GM08714 (cell line): ENCODE results near the gene UGT1A7.

Experiments
- H3K4me3 ChIP-seq: fragments of 200-500 bp; sonication (Bioruptor generic); 2 replicates; pipeline ENCODE4 v1.5.1; 2014; ENCODE audit warnings: mild to moderate bottlenecking, low read length, inconsistent platforms
- ZNF274 ChIP-seq: IDR thresholded peaks from 2 replicates; pipeline ENCODE4 v1.6.1; 2012; ENCODE audit warnings: mild to moderate bottlenecking, low read depth, low read length

Gene UGT1A7

DNA sequence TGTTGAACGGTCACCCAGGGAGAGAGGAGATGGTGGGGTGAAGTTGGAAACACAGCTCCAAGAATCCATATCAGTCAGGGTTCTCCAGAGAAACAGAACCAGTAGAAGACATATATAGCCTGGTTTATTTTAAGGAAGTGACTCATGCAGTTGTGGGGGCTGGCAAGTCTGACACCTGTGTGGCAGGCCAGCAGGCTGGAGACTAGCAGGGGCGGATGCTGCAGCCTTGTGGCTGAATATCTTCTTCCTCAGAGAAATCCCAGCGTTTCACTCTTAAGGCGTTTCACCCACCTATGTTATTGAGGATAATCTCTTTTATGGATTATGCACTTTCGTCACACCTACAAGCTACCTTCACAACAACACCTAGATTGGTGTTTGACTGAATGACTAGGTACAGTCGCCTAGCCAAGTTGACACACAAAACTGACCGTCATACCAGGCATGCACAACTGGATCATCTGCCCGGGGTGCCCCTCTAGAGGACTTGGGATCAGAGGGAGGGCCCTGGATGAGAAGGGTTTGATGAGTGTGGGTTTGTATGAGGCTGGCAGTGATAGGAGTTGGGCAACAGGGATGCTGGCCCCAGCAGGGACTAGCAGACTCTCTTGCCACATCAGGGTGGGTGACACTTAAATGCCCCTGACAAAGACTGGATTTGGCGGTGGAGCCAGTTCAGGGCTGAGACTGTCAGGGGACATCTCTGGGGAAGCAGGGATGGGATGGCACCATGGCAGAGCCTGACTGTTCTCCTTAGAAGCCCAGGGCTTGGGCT lies 119.8 kb downstream of the UGT1A7 start:
- TF ChIP-seq ZNF274, result no peak
- H3K4me3 ChIP-seq, result no peak overlapping the region

DNA sequence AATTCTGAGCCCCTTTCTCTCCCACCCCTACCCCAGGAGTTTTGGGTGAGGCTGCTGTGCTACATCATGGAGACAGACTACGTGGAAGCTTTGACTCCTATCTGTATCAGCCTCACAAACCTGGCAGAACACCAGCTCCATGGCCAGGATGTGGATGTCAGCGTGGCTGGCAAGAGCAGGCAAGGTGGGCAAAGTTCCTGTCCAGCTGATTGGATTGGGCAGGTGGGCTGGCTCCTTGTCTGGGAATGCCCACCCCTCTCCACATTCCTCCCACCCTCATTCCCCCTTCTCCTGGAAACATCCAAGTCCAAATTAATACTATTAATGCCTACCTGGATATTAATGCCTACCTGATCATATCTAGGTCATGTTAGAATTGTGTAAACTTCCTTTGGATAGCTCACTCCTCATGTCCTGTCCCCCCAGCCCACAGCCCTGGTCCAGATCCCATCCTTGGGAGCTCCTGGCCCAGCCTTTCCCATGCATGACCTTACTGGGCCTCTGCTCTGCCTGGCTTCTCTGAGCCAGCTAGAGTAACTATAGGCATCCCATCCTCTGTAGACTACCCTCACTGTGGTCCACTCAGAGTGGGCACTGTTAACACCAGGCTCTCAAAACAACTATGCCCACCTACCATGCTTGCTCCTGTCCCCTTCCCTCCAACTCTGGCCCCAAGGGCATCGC lies 120.6 kb downstream of the UGT1A7 start:
- no peak for TF ChIP-seq ZNF274
- H3K4me3 ChIP-seq, result no peak overlapping the region

DNA sequence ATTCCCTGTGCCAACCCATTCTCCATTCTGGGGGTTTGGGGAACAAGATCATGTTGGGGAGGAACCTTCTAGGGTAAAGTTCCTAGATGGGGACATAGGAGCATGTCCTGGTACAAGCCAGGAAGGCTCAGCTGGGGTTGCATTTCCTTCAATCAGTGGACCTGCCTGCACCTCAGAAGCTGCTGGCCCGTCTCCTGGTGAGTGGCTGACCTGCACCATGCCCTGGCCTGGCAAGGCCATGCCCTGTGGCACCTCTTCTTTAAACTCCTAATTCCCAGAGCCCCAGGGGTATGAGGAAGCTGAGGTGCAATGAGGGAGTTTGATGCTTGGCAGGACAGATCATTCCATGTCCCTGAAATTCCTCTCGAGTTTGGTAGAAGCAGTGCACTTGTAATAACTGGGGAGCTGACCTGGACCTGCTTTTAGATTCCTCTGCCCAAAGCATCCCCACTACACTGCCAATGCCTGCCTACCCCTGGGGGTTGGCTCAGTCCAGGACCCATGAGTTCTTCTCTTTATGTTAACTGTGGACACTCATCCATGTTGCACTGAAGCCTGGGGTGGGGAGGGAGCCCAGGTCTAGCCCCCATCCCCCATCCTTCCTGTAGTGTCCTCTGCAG lies 121.7 kb downstream of the UGT1A7 start:
- no peak overlapping the region for H3K4me3 ChIP-seq
- no peak for TF ChIP-seq ZNF274

DNA sequence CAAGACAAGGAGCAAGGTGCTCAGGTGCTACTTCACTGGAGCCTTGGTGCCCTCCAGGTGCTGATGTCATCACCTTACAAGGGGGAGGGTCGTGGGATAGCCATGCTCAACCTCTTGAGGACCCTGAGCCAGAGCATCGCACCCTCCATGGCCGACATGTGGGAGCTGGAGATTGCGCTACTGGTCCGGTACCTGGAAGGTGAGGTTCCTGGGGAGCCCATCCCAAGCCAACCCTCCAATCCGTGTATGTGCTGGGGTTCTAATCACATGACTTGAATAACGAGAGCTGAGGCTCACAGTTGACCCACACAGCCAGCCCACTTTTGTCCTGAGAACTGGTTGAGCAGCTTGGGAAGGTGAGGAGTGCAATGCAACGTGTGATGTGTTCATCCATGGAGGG lies 122.3 kb downstream of the UGT1A7 start:
- TF ChIP-seq ZNF274, result no peak

DNA sequence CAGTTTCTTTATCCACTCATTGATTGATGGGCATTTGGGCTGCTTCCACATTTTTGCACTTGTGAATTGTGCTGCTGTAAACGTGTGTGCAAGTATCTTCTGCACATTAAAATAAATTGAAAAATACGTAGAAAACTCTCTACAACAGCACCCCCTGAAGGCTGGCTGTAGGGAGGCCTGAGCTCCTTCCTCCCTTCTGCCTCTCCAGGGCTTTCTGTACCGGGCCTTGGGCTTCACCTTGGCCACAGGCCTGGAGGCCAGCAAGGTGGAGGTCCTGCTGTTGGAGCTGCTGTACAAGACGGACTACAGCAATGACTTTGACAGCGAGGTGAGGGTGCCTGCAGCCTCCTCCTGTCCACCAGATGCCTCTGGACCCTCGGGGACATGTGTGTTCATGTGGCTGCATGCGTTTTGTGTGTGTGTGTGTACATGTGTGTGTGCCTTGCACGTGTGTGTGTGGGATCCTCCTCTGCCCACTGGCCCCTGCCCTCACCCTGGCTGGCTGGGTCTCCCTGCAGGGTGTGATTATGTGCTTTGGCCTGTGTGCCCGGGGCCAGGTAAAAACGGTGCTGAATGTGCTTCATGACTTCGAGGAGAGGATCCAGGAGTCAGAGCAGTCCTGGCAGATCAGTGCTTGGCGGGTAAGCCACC lies 125.6 kb downstream of the UGT1A7 start:
- no peak for TF ChIP-seq ZNF274
- H3K4me3 ChIP-seq, result no peak overlapping the region

More for the DNA sequence above, 122.3 kb downstream of the UGT1A7 start:
- H3K4me3 ChIP-seq, result no peak overlapping the region

DNA sequence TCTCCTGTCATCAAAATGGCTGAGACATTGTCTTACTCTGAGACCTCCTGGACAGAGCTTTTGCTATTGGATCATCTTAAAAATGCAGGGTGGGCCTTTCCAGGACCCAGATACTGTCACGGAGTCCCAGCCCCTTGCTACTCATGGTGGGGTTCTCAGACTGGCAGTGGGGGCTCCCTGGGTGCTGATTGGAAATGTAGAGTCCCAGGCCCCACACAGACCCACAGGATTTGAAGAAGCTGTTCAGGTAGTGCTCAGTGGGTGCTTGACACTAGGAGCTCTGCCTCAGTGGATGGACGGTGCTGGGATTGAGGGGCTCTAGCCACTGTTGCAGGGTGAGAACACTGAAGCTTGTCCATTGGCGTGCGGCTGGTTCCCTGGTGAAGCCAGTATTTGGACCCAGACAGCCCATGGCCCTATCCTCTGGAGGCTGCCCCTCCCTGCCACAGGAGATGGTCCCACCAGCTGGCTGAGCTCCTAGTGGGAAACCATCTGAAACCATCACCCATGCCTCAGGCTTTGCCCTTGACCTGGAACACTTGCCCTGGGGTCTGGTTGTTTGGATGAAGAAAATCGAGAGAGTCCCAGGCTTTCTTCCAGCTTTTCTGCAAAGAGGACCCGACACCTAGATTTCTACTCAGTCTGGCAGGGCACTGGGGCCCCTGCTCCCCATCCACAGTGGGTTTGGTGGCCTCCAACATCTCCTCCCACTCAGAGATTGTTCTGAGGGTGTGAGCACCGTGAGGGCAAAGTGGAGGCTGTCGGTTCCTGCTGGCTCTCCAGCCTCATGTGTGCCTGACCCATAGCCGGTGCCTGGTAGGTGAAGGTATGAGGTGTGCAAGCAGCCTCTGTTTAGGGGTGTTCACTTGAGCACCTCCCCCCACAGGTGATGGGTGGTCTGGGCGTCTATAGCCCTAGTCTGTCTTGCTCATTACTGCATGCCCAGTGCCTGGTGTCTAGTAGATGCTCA lies 126.5 kb downstream of the UGT1A7 start:
- no peak for TF ChIP-seq ZNF274
- no peak overlapping the region for H3K4me3 ChIP-seq

DNA sequence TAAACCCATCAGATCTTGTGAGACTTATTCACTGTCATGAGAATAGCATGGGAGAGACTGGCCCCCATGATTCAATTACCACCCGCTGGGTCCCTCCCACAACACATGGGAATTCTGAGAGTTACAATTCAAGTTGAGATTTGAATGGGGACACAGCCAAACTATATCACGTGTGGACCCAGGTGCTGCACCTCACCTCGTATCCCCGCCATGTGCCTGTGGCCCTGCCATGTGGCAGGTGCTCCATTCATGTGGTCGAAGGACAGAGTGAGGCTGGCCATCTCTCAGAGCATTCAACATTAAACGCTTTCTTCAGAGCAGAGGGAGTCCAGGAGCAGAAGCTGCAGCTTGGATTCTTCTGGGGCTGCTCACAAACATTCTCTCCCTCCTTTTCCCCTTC lies 128.7 kb downstream of the UGT1A7 start:
- no peak for TF ChIP-seq ZNF274

DNA sequence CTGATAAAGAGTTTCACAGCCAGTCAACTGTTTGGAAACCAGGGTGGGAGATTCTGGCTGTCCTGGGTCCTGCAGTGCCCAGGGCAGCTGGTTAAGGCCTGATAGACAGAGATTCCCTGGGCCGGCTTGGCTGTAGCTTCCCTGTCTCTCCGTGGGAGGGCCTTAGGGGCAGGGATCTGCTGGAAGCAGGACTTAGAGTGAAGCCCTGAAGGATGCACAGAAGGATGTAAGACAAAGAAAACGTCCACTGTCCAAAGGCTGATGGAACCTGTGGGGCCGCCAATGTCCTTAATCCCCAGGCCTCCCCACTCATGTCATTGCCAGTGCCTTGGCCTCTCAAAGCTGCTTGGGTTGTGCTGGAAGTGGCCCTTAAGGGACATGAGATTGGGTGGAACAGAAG lies 129.4 kb downstream of the UGT1A7 start:
- no peak for TF ChIP-seq ZNF274
- H3K4me3 ChIP-seq, result no peak overlapping the region

More for the DNA sequence above, 128.7 kb downstream of the UGT1A7 start:
- H3K4me3 ChIP-seq, result no peak overlapping the region

DNA sequence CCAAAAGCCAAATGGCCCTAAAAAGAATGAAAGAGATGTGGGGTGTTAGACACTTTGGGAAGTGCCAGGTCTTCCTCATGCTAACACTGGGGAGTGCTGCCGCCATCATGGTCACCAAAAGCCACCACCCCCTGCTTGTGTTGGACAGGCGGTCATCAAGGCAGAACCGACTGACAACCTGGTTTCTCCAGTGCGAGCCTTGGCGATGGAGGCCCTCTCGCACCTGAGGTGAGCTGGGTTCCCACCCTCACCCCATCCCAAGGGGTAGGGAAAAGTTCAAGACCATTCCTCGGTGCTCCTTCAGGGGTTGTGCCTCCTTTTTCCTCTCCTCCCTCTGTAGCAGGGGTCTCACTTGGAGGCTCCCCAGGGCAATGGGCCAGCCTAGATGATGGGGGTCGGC lies 130.0 kb downstream of the UGT1A7 start:
- no peak overlapping the region for H3K4me3 ChIP-seq
- TF ChIP-seq ZNF274, result no peak

DNA sequence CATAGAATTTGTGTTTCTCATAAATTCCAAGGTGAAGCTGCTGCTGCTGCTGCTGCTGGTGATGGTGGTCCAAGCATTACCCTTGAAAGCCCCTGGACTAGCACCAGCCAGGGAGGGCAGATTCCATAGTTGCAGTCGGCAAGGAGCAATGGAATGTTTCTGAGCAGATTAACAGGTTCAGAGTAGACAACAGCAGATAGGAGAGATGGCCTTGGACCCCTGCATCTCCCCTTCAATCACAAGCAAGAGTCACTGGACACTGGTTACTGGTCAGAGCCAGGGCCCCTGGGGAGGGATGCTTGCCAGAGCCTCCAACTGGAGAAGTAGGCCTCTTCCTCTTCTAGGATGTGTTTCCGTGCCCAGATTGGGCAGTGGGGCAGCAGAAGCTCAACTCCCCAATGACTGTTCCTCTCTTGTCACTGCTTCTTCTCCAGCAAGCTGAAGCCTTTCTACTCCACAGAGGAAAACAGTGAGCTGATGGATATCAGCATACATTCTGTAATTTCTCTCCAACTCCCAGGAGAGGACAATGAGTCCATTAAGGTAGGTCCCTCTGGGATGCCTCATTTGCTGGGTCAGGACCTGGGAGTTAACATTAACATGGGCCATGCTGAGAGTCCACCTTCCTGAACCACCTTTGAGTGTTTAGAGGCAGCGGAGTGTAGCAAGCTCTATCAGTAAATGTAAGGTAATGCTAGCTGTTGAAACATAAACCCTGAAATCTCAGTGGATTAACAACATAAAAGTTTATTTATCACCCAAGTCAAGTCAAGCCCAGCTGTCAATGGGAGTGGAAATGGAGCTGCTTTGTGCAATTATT lies 131.7 kb downstream of the UGT1A7 start:
- H3K4me3 ChIP-seq, result no peak overlapping the region
- no peak for TF ChIP-seq ZNF274

DNA sequence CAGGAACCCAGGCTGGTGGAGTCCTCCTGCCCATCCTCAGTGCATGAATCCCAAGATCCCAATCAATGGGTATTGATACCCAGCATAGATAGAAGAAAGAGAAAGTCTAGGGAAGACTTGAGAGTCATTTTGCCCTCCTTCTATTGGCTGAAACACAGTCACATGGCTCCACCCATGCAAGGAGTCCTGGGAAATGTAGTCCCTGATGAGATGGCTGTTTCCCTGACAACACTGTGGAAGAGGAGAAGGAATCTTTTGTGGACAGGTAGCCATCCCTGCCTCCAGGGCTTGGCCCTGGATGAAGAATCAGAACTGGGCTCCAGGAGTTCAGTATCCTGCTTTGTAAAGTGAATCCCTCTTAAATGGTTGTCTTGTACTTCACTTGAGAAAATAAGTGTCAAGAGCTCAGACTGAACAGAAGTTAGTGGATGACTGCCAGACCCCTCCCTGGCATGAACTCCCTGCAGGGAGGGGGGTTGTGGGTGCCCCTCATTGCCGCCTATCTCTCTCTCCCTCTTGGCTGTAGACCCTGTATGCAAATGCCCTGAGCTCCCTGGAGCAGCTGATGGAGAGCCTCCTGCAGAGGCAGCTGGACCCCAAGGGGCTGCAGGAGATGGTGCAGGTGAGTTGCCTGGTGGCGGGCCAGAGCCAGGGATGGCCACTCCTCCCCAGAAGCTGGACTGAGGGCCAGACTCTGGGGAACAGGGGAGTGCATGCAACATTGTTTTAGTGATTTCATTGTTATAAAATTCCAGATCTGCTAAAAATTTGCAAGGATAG lies 132.5 kb downstream of the UGT1A7 start:
- no peak for TF ChIP-seq ZNF274
- H3K4me3 ChIP-seq, result no peak overlapping the region

DNA sequence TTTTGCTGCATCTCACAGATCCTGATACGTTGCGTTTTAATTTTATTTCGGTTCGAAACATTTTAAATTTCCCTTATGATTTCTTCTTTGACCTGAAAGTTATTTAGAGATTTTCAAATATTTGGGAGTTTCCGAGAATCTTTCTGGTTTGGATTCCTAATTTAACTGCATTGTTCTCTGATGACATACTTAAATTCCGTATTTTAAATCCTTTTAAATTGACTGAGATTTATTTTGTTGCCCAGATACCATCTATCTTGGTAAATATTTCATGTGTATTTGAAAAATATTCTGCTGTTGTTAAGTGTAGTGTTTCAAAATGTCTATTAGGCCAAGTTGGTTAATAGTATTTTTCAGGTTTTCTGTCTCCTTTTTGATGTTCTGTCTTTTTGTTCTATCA lies 134.2 kb downstream of the UGT1A7 start:
- no peak for TF ChIP-seq ZNF274

DNA sequence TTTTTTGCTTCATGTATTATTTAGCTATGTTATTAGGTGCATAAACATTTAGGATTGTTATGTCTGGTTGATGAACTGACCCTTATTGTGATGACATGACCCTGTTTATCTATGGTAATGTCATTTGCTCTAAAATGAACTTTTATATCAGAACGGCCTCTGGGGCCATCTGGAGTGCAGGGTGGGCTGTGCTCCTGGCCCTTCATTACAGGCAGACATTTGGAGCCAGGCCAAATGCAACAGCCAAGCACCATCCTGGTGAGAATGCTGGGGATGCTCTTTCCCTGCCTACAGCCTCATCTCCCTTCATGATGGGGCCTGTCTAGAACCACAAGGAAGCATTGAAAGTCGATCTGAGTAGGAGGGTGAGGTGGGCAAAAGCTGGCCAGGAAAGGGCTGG lies 134.6 kb downstream of the UGT1A7 start:
- H3K4me3 ChIP-seq, result no peak overlapping the region
- TF ChIP-seq ZNF274, result no peak

More for the DNA sequence above, 134.2 kb downstream of the UGT1A7 start:
- H3K4me3 ChIP-seq, result no peak overlapping the region
